Right lobe of liver (tissue), 6 donors: ENCODE results near the gene PROC. TPM values are rescaled to one million over a fixed set of nuclear protein-coding genes. Genes with fewer than 3 reads are reported as not detected.
A peak's percentile ranks its signal among the peaks of the same experiment; 100 is the strongest.
"Not testable (repeated sequence)": the region's sequence is repeated elsewhere in the genome, so short reads cannot be mapped to it uniquely, and the experiment has no call there.

Source experiments
- ATAC-seq, 4 donors: fragments of 200-7000 bp; cut with Tn5 transposase; one replicate each; pipeline ENCODE4 v1.9.1; 2020; ENCODE audit warnings: mild to moderate bottlenecking in 4 of 4, moderate library complexity in 4 of 4
- DNase-seq, 3 donors: peaks; one replicate each; pipeline ENCODE4 v3.0.0-alpha.2; 2020
- H3K27ac ChIP-seq, 3 donors: fragments of 200-600 bp; one replicate each; pipeline ENCODE4 v1.8.0; 2022
- H3K27me3 ChIP-seq, 2 donors: fragments of 200-600 bp; one replicate each; pipeline ENCODE4 v1.8.0; 2022
- H3K36me3 ChIP-seq, 4 donors: fragments of 200-600 bp; sonication (generic) in 1 of 4; one replicate each; pipeline versions ENCODE4 v1.5.1 to v1.8.0; 2017 to 2022; ENCODE audit warnings: control low read depth in 1 of 4
- H3K4me1 ChIP-seq, 4 donors: fragments of 200-600 bp; sonication (generic) in 1 of 4; one replicate each; pipeline versions ENCODE4 v1.5.1 to v1.8.0; 2017 to 2022; ENCODE audit warnings: control low read depth in 1 of 4
- H3K4me3 ChIP-seq, 3 donors: fragments of 200-600 bp; one replicate each; pipeline ENCODE4 v1.8.0; 2022
- H3K9me3 ChIP-seq, 4 donors: fragments of 200-600 bp; sonication (generic) in 1 of 4; one replicate each; pipeline versions ENCODE4 v1.5.1 to v1.8.0; 2017 to 2022; ENCODE audit warnings: control low read depth in 1 of 4
- POLR2A ChIP-seq: fragments of 450-650 bp; IDR thresholded peaks from one replicate; pipeline ENCODE4 v1.6.1; 2017; ENCODE audit warnings: antibody characterized with exemption, mild to moderate bottlenecking
- WGBS: methylation state at CpG from one replicate; pipeline ENCODE4 v1.1.6; 2018; ENCODE audit warnings: low coverage, low lambda C conversion rate; ENCODE audit not compliant: insufficient coverage; ENCODE audit errors: missing lambda C conversion rate; 5-methylcytosine and 5-hydroxymethylcytosine counted together
- intact Hi-C, 2 donors: fragments of 100-400 bp; cut with DNase I; formaldehyde crosslinking; loops; one replicate each; pipeline versions ENCODE4 v1.11.2 to v1.14.1; 2022
- total RNA-seq, 6 experiments: library from RNA; depleted of rRNA in 2 of 6; stranded (reverse); fragments of >200 nt in 2 of 6; fragmentation: NEBNext Ultra II Directional in 3 of 6; extraction: Animal tissue kit (Norgen Biotek cat#: 25700) in 3 of 6; gene quantifications; one replicate each; pipeline versions ENCODE4 v1.1.0 to v1.2.4, GENCODE V29; 2016 to 2023
- TF ChIP-seq, protein P1 (sequence below), 4 donors: fragments of 200-600 bp in 3 of 4; fragments of 450-650 bp in 1 of 4; IDR thresholded peaks; one replicate each; pipeline versions ENCODE4 v1.5.1 to v1.8.0; 2016 to 2022; ENCODE audit warnings: antibody characterized with exemption in 4 of 4, mild to moderate bottlenecking in 2 of 4
- donor health status: DM: no; HTN: yes; CAD: no.
- donor health status: DM: no; HTN: no; CAD: no.
- donor health status: DM: no; HTN: no; CAD: no.
- donor health status: DM: no; HTN: yes; CAD: no.
- donor health status: DM: no; HTN: yes; CAD: no.

PROC gene
- total RNA-seq, 6 experiments from 2014 or later, result 224 to 447 (median 319) TPM

DNA sequence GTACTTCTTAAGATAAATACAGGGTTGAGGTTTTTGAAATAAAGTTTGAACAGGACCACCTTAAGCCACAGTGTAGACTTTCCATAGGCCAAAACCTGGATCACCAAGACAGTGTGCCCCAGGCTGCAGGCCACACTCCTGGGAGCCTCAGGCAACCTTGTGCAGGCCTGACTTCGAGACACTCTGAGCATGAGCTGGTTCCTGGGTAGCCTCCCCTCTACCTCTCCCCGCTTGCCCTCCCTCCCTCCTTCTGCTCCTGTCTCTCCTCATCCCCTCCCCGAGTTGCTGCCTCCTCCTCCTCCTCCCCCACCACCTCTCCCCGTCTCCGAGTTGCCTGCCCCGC is 10.6 kb upstream of the PROC start:
- Histone ChIP-seq H3K4me1 (peaks cover 0 to 32% (median 13%) of the 10 kb centered on the region in 4 donors), H3K27me3 (no peaks in the 10 kb centered on the region), H3K27ac (peak overlapping the region; percentile 18 to 69 (median 51)), H3K4me3 (peak overlapping the region in 1 of 3 donors; percentile 63), H3K9me3 (no peaks in the 10 kb centered on the region), H3K36me3 (no peaks in the 10 kb centered on the region)
- intact Hi-C loops, result no loop called here
- no peak for TF ChIP-seq POLR2A
- TF ChIP-seq, protein P1, sequence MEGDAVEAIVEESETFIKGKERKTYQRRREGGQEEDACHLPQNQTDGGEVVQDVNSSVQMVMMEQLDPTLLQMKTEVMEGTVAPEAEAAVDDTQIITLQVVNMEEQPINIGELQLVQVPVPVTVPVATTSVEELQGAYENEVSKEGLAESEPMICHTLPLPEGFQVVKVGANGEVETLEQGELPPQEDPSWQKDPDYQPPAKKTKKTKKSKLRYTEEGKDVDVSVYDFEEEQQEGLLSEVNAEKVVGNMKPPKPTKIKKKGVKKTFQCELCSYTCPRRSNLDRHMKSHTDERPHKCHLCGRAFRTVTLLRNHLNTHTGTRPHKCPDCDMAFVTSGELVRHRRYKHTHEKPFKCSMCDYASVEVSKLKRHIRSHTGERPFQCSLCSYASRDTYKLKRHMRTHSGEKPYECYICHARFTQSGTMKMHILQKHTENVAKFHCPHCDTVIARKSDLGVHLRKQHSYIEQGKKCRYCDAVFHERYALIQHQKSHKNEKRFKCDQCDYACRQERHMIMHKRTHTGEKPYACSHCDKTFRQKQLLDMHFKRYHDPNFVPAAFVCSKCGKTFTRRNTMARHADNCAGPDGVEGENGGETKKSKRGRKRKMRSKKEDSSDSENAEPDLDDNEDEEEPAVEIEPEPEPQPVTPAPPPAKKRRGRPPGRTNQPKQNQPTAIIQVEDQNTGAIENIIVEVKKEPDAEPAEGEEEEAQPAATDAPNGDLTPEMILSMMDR (IDR thresholded peaks at IDR 0.05), result no peak
- WGBS, result 5% methylated on average over 6 of the region's 6 CpGs
- DNase-seq (no peak), ATAC-seq (peak; percentile 8 to 44 (median 21))

DNA sequence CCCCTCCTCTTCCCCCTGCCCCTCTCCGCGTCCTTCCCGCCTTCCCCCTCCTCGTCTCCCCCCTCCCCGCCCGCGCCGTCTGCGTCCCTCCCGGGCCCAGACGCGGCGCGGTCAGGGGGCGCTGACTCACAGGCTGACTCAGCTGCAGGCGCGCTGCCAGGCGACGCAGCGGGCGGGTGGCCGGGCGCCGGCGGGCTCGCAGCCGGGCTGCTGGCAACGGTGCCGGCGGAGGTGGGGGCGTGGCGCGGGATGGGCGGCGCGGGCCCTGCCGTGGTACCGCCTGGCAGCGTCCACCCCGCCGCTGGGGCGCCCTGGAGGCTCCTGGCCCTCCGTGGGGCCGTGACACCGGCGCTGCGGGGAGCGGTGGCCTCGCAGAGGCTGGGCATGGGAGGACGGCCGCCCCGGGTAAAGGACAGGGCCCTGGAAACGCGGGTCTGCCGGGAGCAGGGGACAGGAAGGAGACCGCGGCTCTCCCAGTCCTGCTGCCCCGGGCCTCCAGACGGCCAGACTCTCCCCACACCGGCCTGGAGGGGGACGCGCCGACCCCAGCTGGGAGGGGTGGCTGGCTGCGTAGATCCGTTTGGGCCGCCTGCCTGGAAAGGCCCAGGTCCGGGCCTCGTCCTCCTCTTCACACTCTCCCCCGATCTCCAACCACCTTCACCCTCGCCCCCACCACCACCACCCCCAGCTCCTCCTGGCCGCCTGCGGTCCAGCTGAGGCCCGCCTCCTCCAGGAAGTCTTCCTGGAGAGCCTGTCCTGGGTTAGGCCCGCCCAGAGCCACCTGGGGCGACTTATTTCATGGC is 10.0 kb upstream of the PROC start:
- peak overlapping the region; percentile 45 to 63 (median 53) for H3K4me3 ChIP-seq
- intact Hi-C loops, result no loop called here
- TF ChIP-seq, protein P1 (IDR thresholded peaks at IDR 0.05), result peak in 2 of 4 donors; percentile 17 to 22
- peak; percentile 76 for TF ChIP-seq POLR2A
- no peaks in the 10 kb centered on the region for H3K36me3 ChIP-seq
- ATAC-seq (peak; percentile 82 to 95 (median 92)), DNase-seq (peak; percentile 94 to 96 (median 95))
- H3K27ac ChIP-seq, result peak overlapping the region; percentile 78 to 95 (median 90)
- H3K27me3 ChIP-seq, result no peaks in the 10 kb centered on the region
- H3K4me1 ChIP-seq, result peaks cover 0 to 32% (median 13%) of the 10 kb centered on the region in 4 donors
- H3K9me3 ChIP-seq, result no peaks in the 10 kb centered on the region
- 2% methylated on average over 19 of the region's 75 CpGs for WGBS

GRCh38 chr2:127408807-127409099 is 9.5 kb upstream of the PROC start:
- ATAC-seq (no peak), DNase-seq (no peak)
- no peak for TF ChIP-seq POLR2A
- TF ChIP-seq, protein P1 (IDR thresholded peaks at IDR 0.05), result no peak
- Histone ChIP-seq H3K4me1 (peaks cover 0 to 38% (median 16%) of the 10 kb centered on the region in 4 donors), H3K27me3 (no peaks in the 10 kb centered on the region), H3K4me3 (peak overlapping the region in 1 of 3 donors; percentile 63), H3K36me3 (no peaks in the 10 kb centered on the region), H3K27ac (peak overlapping the region; percentile 78 to 95 (median 90)), H3K9me3 (no peaks in the 10 kb centered on the region)
- intact Hi-C loops, result no loop called here
- 78% methylated on average over 9 of the region's 10 CpGs for WGBS

DNA sequence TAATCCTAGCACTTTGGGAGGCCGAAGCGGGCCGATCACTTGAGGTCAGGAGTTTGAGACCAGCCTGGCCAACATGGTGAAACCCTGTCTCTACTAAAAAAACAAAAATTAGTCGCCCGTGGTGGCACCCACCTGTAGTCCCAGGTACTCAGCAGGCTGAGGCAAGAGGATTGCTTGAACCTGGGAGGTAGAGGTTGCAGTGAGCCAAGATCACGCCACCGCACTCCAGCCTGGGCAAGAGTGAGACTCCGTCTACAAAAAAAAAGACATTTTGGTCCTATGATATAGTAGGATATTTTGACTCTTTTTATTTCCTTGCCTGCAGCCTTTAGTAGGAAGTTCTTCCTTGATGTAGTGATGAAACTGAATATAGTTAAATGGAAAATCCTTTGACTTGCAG is 8.5 kb upstream of the PROC start:
- intact Hi-C loops, H3K4me3 ChIP-seq, H3K36me3 ChIP-seq, H3K9me3 ChIP-seq, DNase-seq, ATAC-seq, H3K27me3 ChIP-seq: not testable (repeated sequence)
- Histone ChIP-seq H3K27ac (peak overlapping the region in 2 of 3 donors; percentile 47 to 79), H3K4me1 (peaks cover 0 to 47% (median 20%) of the 10 kb centered on the region in 4 donors)
- 98% methylated on average over 7 of the region's 8 CpGs for WGBS

DNA sequence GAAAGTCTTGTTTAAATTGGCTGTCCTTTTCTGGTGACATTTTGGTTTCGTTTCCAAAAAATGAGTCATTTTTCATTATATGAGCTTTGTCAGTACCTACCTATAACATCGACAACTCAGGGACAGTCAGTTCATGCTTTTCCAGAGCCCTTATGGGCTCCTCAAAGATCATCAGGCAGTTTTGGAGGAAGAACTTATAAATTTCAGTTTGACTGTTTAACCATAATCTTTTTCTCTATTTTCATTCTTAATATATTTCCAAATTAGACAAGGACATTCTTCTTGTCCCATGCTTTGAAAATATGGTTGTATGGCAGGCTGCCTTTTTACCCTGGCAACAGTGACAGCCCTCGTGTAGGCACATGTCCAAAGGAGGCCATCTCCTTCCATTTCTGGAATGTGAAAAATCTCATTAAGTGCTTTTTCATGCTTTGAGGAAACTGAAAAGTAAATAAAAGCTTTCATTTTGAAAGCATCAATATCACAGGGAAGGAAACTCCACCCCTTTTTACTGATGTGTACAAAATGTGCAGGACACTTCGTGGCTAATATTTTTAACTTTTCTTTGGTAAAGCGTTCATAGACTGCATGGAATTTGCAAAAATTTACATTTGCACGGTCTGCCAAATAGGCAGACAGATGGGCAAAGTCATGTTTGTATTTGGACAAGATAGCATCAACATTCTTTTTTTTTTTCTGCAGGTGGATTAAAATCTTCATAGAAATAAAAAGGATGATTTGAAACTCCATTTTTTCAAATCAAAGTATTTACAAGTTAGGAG is 7.2 kb upstream of the PROC start:
- intact Hi-C loops, result no loop called here
- Histone ChIP-seq H3K9me3 (no peaks in the 10 kb centered on the region), H3K27ac (peak overlapping the region; percentile 47 to 79 (median 59)), H3K4me3 (peak overlapping the region in 1 of 3 donors; percentile 4), H3K4me1 (peaks cover 0 to 59% (median 26%) of the 10 kb centered on the region in 4 donors), H3K36me3 (no peaks in the 10 kb centered on the region), H3K27me3 (no peaks in the 10 kb centered on the region)
- ATAC-seq (peak in 1 of 4 donors; percentile 10), DNase-seq (no peak)
- TF ChIP-seq, protein P1 (IDR thresholded peaks at IDR 0.05), result no peak
- TF ChIP-seq POLR2A, result no peak
- 5% methylated on average over 6 of the region's 6 CpGs for WGBS
